DMS53 (cell line): ENCODE results near the gene RAB3GAP2.
"Not testable (repeated sequence)": the region's sequence is repeated elsewhere in the genome, so short reads cannot be mapped to it uniquely, and the experiment has no call there.

Experiments used
- DNase-seq: peaks from one replicate; lab custom pipeline; 2025; lab: John Stamatoyannopoulos, UW

The RAB3GAP2 gene

GRCh38 chr1:220139966-220140365, 132.3 kb downstream of the RAB3GAP2 start:
- DNase-seq: no peak

- DNase-seq: peak; percentile 17
Observed at GRCh38 chr1:220137019-220137786, 135.1 kb downstream of the RAB3GAP2 start.

DNA sequence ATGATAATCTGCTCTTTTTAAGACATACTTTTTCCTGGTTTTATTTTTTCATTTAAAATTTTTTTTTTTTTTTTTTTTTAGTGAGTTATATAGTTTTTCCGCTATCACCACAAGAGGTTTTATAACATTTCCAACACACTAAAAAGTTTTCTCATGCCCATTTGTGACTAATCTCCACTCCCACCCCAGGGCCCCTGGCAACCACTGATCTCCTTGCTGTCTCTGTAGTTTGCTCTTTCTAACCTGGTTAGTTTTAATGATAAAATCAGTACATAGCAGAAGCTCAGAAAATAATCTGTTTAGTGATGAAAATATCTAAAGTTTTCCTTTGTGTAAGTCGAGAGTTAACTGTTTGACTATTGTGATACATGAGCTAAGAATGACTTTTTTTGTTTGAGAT, 136.5 kb downstream of the RAB3GAP2 start:
- no peak for DNase-seq

GRCh38 chr1:220129479-220130210, 142.6 kb downstream of the RAB3GAP2 start:
- no peak for DNase-seq

GRCh38 chr1:220127076-220127475, 145.2 kb downstream of the RAB3GAP2 start:
- DNase-seq: no peak

DNA sequence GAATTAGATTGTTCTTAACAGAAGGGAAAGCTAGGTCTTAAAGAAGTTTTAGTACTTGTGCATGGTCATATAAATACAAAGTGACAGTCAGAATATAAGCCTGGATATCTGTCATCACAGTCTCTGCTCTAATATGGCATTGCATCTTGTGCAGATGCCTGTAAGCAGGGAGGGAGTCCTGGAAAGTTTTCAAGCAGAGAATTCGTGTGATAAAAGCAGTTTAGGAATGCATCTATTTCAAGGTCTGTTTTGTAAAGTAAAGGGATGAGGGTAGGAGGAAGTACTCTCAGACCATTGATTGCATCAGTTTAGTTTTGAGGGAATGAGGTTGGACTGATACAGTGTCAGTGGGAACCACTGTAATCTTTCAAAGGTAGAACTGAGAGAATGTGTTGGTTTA, 147.7 kb downstream of the RAB3GAP2 start:
- no peak for DNase-seq

DNA sequence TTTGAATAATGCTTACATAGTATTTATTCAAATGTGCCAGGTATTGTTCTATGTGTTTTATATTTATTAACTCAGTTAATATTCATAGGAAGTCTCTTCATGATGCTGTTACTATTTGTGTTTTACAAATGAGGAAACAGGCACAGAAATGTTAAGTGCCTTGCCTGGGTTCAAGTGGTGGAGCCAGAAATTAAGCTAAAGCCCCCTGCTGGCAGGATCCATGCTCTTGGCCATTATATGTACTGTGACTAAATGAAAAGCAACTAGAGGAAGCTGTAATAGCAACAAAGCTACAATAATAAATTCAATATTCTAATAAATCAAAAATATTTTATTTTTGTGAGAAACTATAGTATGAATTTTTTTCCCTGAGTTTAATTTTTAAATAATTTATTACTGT, 148.4 kb downstream of the RAB3GAP2 start:
- peak; percentile 54 for DNase-seq

DNA sequence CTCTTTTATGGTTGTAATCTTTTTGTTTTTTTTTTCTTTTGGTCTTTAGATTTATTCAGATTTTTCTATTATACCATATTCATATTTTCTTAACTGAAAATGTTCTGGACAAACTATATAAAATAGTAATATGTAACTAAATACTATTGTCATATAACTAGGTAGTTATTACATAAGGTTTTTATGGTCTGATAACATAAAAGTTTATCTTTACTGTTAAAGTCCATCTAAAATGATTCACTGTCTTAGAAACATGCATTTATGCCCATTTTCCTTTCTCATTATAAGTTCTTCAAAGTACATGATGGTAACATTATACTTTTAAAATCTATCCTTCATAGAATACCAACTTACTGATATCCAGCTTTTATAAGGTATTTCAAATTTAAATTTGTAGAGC, 149.2 kb downstream of the RAB3GAP2 start:
- DNase-seq: no peak

GRCh38 chr1:220121791-220122530, 150.3 kb downstream of the RAB3GAP2 start:
- peak; percentile 42 for DNase-seq

- no peak for DNase-seq
Observed at GRCh38 chr1:220119043-220119512, 153.2 kb downstream of the RAB3GAP2 start.

GRCh38 chr1:220113136-220113695, 159.0 kb downstream of the RAB3GAP2 start:
- DNase-seq: peak; percentile 64

GRCh38 chr1:220112600-220112999, 159.7 kb downstream of the RAB3GAP2 start:
- DNase-seq: not testable (repeated sequence)

GRCh38 chr1:220110473-220110872, 161.8 kb downstream of the RAB3GAP2 start:
- DNase-seq: not testable (repeated sequence)

DNA sequence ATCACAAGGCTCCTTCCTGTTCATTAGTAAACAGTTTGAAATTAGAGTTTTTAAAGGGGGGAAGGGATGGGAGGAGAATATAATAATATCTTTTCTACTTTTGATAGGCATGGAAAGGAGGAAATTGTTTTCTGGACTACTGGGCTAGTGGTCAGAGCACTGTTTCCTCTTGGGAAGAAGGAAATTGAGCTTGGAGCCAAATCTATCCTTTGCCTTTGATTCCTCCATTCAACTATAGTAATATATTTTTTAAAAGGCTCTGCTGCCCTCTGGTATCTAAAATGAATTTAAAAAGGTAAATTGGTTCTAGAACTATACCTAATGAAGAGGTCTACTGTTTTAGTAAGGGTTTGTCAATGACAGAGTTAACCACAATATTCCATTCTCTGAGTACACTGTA, 172.4 kb downstream of the RAB3GAP2 start:
- DNase-seq: no peak
